GM18507 (cell line): Measurements from ENCODE around the gene RABGAP1.

Source experiments
- DNase-seq: peaks from one replicate; pipeline ENCODE4 v3.0.0; 2011; ENCODE audit warnings: low read depth; ENCODE audit not compliant: insufficient read length; ENCODE audit errors: extremely low spot score
- FAIRE-seq: peaks from 2 replicates; lab custom pipeline; 2011; peaks lifted over from hg19 to GRCh38; lab: Jason Lieb, UNC

The RABGAP1 gene

DNA sequence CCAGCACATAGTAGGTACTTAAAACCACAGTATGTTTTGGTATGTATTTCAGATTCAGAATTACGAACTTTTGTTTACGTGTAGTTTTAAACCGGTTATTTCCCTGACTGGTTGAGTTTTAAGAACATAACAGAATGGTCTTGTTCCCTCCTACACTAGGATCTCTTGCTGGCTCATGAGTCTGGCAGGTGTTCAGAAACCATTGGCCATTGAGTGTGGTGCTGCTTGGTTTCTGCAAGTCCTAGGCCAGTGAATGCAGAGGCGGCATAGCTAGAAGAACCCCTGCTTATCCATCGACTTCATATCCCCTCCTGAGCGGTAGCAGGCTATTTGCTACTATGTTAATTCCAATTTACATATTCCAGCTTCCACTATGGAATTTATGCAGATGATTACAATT lies 158.2 kb downstream of the RABGAP1 start:
- DNase-seq, result no peak
- no peak for FAIRE-seq

DNA sequence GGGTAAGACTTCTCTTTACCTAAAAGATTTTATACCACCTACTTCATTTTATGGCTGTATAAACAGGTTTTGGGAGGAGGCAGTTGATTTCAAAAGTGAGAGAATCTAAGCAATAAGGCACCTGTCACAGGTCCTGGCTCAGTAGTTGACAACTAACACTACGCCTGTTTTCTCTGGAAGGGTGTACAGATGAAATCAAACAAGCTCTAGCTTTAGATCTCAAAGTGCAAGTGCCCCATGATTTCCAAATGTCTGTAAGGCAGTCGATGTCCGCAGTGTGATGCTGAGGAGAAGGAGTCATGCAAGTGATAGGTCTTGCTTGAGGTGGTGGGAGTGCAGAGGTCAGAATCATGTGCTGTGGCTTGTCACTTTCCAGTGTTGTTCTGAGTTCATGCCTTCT lies 158.7 kb downstream of the RABGAP1 start:
- DNase-seq (no peak), FAIRE-seq (no peak)

DNA sequence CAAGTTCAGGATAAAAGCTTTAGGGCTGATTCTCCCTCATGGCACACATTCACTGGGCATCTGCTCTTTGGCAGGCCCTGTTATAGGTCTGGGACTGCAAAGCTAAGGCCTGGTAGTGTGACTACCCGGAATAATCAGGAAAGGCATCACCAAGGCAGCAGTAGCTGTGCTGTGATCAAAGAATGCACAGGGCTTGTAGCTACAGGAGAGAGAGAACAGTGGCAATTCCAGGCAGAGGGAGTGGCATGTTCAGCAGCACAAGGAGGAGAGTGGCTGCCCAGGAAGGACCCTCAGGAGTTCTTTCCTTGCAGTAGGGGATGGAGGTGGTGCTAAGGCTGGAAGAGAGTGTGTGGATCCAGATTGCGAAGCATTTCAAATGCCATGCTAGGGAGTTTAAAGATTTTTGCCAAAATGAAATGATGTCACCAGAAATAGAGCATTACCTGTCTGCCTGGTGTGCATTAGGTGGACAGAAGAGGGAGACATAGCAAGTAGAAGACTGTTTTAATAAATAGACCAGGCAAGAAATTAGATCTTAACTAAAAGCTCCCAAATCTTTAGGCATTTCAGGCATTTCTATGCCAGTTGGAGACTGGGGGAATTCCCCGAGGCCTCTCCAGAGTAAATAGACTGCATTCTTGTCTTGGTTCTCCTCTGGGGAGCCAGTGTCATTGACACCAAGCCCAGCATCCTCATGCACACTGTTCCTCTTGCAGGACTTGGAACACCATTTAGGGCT lies 161.7 kb downstream of the RABGAP1 start:
- no peak for FAIRE-seq
- no peak for DNase-seq

DNA sequence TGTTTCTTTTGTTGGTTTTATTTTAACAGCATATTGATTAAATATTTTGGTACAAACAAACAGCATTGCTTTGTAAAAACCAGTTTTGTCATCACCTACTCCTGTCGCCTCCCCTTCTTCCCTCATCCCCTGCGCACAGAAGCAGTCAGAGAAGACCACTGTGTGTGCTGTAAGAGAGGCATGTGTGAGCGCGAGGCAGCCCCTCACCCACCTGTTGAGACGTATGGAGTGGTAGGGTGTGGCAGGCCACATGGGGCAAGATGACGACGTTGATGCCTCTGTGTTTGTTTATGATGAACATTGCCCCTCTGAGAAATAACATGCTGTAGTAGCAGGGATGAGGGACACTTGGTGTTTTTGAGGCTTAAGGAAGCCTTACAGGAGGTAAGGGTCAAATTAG lies 164.0 kb downstream of the RABGAP1 start:
- no peak for DNase-seq
- no peak for FAIRE-seq

DNA sequence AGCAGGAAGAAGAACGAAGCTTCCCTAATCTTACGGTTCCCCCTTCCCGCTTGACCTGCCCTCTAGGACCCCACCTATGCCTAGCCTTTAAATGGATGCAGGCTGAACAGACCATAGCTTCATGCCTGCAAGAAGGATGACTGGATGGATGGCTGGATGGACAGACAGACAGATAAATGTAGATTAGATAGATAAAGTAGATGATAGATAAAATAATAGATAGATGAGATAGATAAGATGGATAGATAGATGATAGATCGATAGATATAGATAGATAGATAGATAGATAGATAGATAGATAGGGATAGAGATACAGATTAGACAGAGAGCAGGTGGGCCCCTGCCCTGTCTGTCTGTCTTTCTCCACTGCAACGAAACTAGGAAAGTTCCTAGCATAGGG lies 164.7 kb downstream of the RABGAP1 start:
- FAIRE-seq (no peak), DNase-seq (no peak)

DNA sequence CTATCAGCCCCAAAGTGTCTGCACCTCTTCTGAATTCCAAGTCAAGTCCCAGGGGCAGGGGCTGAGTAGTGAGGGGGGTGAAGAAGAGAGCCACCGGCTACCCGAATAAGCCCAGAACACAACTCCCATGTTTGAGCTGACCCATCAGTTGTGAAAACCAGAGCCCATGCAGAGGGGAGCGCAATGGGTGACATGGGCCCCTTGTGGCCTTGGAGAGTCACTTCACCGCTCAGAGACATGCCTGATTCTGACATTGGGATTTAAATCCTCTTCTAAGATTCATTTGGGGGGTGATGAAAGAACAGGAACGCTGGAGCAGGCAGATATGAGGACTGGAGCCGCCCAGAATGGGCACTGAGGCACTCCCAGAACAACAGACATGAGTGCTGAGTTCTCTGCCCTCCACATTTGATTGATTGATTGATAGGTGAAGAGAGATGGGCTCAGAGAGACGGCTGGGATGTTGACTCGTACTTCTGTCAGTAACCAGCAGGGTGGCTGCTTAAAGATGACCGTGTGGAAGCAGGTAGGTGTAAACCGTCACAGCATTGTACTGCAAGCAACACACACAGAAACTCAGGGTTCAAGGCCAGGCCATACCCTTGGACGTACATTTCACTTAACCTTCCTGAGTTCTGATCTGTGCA lies 166.9 kb downstream of the RABGAP1 start:
- FAIRE-seq (peak; percentile 9), DNase-seq (no peak)

DNA sequence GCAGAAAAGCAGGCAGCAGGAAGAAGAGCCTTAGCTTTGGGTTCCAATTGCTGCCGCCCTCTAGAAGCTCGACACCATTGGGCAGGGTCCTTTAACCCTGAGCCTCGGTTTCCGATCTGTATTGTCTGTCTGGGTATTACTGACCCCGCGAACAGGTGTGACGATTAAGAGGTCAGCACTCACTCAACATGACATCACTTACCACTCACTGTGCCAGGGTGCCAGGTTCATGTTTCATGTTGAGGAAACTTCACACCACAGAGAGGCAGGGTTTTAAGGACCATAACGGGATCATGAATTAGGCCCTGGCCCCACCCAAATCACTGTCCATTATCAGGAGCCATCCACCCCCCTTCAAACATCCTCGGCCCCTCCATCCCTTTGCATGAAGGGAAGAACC lies 168.2 kb downstream of the RABGAP1 start:
- DNase-seq (no peak), FAIRE-seq (no peak)

DNA sequence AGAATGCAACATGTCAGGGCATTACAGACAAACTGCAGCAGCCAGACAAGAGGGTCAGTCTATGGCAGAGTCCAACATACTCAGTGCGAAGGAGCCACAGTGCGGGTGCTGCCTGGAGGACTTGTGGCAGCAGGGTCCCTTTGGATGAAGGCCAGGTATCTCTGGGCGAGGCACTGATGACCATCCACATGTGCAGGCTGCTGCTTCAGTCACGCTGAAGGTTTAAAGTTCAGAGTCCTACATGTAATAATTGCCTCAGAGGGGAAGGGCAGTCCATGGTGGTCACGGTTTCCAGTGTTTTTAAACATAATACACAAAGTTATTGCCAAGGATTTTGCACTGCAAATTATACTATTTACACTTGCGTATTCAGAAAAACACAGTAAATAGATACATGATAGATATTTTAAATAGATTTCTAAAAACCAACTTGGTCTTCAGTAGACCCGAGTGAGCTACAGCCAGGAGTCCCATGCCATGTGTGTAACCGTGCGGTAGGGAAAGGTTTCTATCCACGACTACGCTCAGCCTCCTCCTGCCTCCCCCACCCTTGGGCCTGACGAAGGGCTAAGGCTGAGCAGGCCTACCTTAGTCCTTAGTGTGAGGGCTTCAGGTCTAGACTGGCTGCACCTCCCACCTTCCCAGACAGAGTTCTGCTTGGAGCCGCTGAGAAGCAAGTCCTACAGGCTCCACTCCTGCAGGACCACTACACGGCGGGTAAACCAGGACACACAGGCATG lies 168.9 kb downstream of the RABGAP1 start:
- no peak for DNase-seq
- FAIRE-seq, result no peak

DNA sequence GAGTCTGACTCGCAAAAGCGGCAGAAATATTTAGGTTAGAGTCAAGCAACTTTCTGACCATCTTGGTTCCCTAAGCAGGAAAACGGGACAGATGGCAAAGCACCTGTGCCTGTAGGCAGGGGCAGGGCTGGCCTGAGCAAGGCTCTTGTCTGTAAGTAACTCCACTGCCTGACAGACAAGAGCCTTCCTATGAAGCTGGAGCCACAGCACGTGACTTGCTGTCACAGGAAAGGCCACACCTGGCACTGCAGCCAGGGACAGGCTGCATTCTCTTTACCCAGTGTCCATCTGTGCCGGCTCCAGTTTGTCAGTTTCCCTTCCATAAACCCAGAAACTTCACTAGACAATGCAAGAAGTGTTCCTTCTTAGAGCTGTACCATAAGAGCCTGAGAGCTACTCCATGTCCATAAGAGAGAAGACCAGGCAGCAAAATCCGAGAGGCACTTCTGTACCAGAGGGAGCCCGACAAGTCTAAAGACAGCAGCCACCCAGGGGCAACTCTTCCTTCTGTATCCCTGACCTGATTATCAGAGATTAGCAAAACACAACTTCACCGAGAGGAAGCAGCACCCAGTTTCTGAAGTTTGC lies 170.7 kb downstream of the RABGAP1 start:
- no peak for FAIRE-seq
- DNase-seq, result no peak

DNA sequence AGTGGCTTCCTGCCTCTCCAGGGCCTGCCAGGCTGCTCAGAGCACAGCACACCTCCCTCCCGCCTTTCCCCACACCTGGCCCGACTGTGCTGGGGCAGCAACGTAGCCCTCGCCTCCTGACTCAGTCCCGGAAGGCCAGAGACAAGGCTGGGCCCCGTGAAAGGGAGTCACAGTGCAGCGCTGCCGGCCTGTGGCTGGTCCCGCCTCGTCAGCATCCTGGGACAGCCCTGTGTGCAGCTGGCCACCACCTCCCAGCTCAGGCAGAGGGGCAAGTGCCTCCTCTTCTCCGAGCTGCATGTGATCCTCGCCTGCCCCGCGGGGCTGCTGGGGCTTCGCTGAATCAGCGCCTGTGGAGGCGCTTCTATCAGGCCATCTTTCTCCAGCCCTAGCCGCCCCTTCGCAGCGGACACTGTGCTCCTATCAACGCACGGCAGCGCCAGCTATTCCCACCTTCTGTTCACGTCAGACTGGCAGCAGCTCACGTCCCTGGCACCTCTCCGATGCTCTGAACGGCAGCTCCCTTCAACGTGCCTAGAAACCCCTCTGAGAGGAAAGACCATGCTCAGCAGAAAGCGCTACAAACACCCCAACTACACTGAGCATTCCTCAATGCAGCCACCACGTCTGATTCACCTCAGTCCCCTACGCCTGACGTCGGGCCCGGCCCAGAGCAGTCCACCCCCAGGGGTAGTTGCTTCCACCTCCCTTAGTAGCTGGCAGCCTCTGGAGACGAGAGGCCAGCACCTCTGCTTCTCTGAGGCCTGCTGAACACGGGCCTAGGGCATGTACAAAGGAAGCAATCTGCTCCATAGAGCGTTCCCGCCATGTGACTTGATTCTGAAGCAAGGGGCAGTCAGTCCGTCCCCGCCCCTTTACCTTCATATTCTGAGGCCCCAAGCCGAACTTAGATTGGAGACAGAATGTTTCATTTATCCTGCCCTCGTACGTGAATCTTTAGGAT lies 171.5 kb downstream of the RABGAP1 start:
- FAIRE-seq, result no peak
- no peak for DNase-seq

DNA sequence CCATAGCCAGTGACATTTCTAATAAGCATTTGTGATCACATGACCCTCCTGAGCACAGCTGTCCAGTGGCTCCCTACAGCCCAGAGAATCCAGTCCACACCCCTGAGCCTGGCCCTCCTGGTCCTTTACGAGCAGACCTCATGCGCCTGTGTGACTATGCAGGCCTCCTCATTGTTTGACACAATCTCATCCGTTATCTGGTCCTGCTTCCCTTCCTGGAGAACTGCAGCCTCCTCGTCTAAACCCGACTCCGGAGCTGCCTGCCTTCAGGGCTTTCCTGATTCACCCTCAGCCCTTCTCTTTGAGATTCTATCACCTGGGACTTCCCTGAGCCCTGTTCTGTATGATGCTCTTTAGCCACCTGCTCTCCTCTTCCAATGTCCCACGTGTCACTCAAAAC lies 172.4 kb downstream of the RABGAP1 start:
- DNase-seq, result no peak
- FAIRE-seq, result no peak

DNA sequence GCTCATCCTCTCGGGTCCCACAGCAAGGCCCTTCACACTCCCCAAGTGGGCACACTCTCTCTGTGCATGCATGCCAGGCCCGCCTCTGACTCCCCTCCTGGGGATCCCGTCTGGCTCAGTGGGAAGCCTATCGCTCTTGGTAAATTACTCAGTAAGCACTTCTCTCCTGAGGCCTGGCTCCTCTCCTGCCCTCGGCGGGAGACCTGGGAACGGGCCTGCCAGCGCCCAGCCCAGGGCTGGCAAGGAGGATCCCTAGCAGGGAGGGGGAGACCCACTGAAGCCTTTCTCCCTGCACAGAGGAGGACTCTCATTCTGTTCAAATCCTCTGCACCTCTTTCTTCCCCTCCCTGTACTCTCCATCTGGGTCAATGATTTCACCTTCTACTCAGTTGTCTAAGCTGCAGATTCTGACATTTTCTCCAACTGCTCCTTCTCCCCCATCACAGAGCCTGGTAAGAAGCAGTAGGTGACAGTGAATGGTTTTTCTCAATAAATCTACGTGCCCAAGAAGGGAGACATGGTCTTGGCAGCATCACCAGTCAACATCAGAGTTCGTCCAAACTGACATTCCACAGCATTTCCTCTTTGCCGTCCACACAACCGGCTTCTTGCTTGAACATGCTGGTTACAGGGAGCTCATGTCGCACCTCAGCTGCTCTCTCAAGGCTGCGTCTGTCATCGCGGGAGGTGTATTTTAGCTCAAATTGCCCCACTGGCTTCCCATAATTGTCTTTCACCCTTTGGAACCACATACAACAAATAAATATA lies 174.5 kb downstream of the RABGAP1 start:
- DNase-seq (no peak), FAIRE-seq (no peak)

DNA sequence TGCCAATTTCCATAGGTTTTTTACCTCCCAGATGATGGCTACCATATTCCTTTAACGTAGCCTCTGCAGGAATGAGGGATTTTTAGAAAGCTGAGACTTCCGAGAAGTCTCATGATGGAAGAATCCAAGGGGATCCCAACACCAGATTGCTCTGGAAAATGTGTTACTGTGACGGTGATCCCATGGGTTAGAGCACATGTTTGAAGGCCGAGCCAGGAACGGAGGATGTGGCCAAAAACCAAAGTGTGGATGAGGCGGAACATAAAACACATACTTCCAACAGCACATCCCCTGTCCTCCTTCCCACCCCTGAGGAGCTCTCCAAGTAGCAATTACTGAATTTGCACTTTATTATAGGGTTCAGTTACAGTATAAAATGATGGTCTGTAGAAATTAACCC lies 175.2 kb downstream of the RABGAP1 start:
- FAIRE-seq, result no peak
- DNase-seq, result no peak

DNA sequence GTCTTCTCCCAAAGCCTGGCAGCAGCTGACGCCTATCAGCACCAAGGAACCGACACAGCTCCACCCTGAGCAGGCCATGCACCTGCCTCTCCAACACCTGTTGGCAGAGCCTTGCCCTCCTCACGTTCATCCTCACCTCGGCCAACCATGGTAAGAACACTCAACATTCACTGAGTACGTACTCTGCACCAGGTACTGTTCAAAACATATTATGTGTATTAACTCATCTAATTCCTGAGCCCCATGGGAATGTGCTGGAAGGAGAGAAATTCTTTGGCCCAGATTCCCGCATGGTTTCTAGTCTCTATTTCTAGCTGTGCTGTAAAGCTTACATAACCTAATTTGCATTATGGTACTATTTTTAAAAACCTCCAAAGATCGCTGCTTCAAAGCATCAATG lies 178.7 kb downstream of the RABGAP1 start:
- FAIRE-seq, result no peak

DNA sequence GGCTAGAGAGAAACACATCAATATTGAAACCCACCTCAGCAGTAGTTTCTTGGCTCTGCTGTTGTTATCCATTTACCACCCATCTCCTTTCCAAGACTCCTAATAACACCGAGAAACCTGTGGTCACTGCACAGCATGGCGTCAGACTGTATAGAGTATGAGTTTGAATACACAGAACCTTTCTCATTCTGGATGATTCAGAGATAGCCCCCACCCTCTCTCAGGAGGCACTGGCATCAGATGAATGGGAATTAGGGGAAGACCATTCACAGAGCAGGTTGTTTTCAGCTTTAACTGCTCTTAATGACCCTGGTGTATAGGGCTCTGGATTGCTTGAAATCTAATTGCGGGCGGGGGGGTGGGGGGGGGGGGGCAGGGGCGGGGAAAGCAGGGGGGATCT lies 179.3 kb downstream of the RABGAP1 start:
- FAIRE-seq, result no peak
- DNase-seq, result no peak

More for the DNA sequence above, 178.7 kb downstream of the RABGAP1 start:
- no peak for DNase-seq

DNA sequence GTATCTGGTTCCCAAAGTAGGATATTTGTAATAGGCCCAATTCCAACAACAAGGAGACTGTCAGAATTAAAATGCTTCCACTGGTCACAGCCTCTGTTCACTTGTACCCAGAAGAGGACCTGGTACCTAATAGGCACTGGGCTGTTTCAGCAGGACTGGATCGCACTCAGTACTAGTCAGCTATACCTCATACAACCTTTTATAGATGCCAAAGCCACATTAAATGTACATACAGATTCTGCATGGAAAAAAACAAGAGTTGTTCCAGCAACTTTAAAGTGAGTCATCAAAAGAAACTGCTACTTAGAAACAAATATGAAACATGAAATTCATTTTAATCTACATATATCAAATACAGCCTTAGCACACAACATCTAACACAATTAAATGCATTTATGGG lies 180.1 kb downstream of the RABGAP1 start:
- FAIRE-seq (no peak), DNase-seq (no peak)

DNA sequence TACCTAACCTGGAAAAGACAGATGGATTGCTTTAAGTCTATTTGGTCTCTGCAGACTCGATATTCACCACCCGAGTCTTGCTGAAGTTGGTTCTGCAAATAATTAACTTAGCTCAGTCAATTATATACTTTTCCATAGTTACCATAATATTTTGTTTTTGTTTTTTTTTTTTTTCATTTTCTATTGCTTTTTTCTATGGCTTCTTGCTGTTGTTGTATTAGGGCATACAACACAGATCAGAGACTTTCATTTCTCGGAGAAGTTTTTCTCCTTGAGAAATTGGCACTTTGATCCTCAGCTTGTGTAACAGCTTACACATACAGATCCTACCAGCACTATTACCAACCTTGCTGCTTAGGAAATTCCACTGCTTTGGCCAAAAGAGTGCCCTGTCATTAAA lies 180.6 kb downstream of the RABGAP1 start:
- FAIRE-seq (no peak), DNase-seq (no peak)

DNA sequence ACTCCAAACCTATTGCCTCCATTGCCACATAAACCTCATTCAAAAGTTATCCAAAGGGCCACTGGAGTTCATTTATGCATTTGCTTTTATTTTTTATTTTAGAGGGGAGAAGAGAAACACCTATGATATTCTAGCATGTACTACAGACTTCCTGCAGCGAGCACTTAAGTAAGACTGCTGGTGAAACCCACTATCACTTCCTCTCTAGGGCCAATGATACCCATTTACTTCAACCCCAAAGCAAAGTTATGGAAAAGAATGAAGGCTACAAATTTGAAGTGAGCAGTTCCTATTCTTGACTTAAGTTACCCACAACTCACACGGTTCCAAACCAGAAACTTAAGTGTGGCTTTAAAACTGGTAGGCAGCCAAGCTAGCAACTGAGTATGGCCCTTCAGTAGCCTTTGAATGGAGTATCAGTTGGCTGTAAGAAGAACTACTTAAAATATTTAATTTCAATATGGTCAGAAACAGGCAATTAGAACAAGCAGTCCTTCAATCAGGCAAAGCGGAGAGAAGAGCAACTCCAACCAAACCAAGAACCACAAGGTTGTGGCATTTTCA lies 186.8 kb downstream of the RABGAP1 start:
- DNase-seq (no peak), FAIRE-seq (no peak)
